ENCODE measurements around the gene ZPLD1.
A peak's percentile ranks its signal among the peaks of the same experiment; 100 is the strongest.

ZPLD1 gene

DNA sequence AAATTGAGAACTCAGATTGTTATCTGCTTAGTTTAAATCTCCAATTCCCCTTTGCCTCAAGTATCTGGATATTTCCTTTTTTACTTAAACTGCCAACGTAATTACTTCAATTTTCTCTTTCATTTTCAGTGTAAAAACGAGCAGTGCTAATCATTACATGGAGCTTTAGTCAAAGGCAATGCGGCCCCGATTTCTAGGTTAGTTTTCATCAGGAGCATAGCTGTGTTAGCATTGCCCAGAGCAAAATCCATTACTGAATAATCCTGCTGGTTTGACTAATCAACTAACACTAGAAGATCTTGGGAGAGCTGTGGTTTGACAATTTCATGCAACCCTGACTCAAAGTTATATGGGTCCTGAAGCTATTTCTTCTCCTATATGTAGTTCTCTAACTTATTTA lies 46.2 kb downstream of the ZPLD1 start:
- H3K36me3 ChIP-seq (ENCODE audit: insufficient read depth, low read length), result no peaks in the 10 kb centered on the region
- H3K27me3 ChIP-seq (ENCODE audit: insufficient read depth, low read length), result peaks cover 46% of the 10 kb centered on the region
- H3K79me2 ChIP-seq (ENCODE audit: control insufficient read depth, insufficient read depth, low read length, unreplicated experiment), result no peaks in the 10 kb centered on the region
- no peak overlapping the region for H3K27ac ChIP-seq (ENCODE audit: low read depth, low read length)
- peak overlapping the region; percentile 52; the same call in 1 of the 2 replicates for H3K4me3 ChIP-seq (ENCODE audit: low read depth, low read length)
- H2AFZ ChIP-seq (ENCODE audit: low read length, unreplicated experiment), result no peak overlapping the region
- H3K4me1 ChIP-seq (ENCODE audit: control insufficient read depth, insufficient read depth, low read length, unreplicated experiment), result no peaks in the 10 kb centered on the region

DNA sequence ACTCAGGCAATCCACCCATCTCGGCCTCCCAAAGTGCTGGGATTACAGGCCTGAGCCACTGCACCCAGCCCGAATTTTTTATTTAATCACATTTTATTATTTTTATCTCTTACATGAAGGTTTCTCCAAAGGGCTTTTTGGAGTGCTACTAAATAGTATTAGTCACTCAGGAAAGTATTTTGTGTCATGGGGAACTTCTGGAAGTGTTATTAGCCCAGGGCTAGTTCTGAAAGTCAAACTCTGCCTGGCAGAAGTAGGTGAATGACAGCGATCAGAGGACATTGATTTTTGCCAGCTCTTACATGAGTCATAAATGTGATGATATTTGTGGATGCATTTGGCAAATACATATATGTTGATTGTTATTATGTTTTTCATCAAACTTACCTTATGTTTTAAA lies 48.7 kb downstream of the ZPLD1 start:
- no peaks in the 10 kb centered on the region for H3K4me1 ChIP-seq (ENCODE audit: control insufficient read depth, insufficient read depth, low read length, unreplicated experiment)
- H3K36me3 ChIP-seq (ENCODE audit: insufficient read depth, low read length), result no peaks in the 10 kb centered on the region
- no peak overlapping the region for H3K27ac ChIP-seq (ENCODE audit: low read depth, low read length)
- peaks cover 27% of the 10 kb centered on the region for H3K27me3 ChIP-seq (ENCODE audit: insufficient read depth, low read length)
- no peaks in the 10 kb centered on the region for H3K79me2 ChIP-seq (ENCODE audit: control insufficient read depth, insufficient read depth, low read length, unreplicated experiment)
- H2AFZ ChIP-seq (ENCODE audit: low read length, unreplicated experiment), result no peak overlapping the region
- H3K4me3 ChIP-seq (ENCODE audit: low read depth, low read length), result no peak overlapping the region

DNA sequence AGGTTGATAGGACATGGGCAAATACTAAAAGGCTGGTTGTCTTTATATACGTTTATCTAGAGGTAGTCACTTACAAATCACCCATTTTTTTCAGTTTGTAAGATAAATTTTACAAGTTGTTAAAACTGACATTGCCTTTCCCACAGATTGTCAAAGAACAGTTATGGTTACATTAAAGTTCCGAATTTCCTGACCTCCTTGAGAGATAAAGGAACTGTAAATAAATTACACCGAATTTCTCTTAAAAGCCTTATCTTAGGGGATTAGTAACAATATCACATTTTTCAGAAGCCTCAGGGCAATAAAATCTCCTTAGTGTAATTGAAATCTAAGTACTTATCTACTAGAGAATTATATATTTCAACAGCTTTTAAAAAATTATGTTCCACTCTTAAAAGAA lies 49.5 kb downstream of the ZPLD1 start:
- H3K79me2 ChIP-seq (ENCODE audit: control insufficient read depth, insufficient read depth, low read length, unreplicated experiment), result no peaks in the 10 kb centered on the region
- peaks cover 19% of the 10 kb centered on the region for H3K27me3 ChIP-seq (ENCODE audit: insufficient read depth, low read length)
- no peak overlapping the region for H2AFZ ChIP-seq (ENCODE audit: low read length, unreplicated experiment)
- no peak overlapping the region for H3K27ac ChIP-seq (ENCODE audit: low read depth, low read length)
- no peak overlapping the region for H3K4me3 ChIP-seq (ENCODE audit: low read depth, low read length)
- H3K4me1 ChIP-seq (ENCODE audit: control insufficient read depth, insufficient read depth, low read length, unreplicated experiment), result no peaks in the 10 kb centered on the region
- H3K36me3 ChIP-seq (ENCODE audit: insufficient read depth, low read length), result no peaks in the 10 kb centered on the region

DNA sequence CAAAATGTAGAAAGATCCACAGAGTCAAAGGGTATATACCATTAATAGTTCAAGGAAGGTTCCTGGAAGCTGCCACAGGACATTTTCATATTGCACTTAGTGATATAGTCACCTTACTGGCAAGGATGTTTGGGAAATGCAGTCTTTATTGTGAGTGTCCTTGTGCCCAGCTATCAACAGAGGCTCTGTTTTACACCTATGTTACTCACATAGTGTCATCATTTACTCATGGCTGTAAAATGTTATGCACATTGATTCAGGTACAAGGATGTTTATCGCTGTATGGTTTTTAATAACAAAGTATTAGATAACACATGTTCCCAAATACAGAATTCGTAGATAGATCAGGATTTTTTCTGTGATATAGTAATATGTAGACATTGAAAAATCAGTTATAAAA lies 50.9 kb downstream of the ZPLD1 start:
- no peaks in the 10 kb centered on the region for H3K4me1 ChIP-seq (ENCODE audit: control insufficient read depth, insufficient read depth, low read length, unreplicated experiment)
- no peaks in the 10 kb centered on the region for H3K79me2 ChIP-seq (ENCODE audit: control insufficient read depth, insufficient read depth, low read length, unreplicated experiment)
- H3K36me3 ChIP-seq (ENCODE audit: insufficient read depth, low read length), result no peaks in the 10 kb centered on the region
- no peak overlapping the region for H3K4me3 ChIP-seq (ENCODE audit: low read depth, low read length)
- no peak overlapping the region for H3K27ac ChIP-seq (ENCODE audit: low read depth, low read length)
- H2AFZ ChIP-seq (ENCODE audit: low read length, unreplicated experiment), result no peak overlapping the region
- H3K27me3 ChIP-seq (ENCODE audit: insufficient read depth, low read length), result peaks cover 9% of the 10 kb centered on the region

DNA sequence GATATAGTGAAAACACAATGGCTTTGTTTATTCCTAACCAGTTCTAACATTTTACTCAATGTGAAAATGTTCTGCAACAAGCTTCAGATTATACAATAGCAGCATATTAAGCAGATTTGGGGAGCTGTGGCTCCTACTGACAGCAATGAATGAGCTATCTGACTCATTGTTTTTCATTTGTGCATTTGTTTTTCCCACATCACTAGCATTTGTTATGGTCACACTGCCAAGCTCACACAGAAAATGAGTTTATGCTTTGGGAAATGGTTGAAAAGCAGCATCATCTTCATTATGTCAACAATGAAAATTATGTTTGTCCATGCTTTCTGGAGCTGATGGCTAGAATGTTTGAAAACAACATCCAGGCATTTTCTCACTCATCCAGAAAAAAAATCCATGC lies 53.5 kb downstream of the ZPLD1 start:
- Histone ChIP-seq H3K36me3 (ENCODE audit: insufficient read depth, low read length) (no peaks in the 10 kb centered on the region), H3K27ac (ENCODE audit: low read depth, low read length) (no peak overlapping the region), H3K4me1 (ENCODE audit: control insufficient read depth, insufficient read depth, low read length, unreplicated experiment) (no peaks in the 10 kb centered on the region), H3K79me2 (ENCODE audit: control insufficient read depth, insufficient read depth, low read length, unreplicated experiment) (no peaks in the 10 kb centered on the region), H2AFZ (ENCODE audit: low read length, unreplicated experiment) (no peak overlapping the region), H3K27me3 (ENCODE audit: insufficient read depth, low read length) (peaks cover 5% of the 10 kb centered on the region), H3K4me3 (ENCODE audit: low read depth, low read length) (no peak overlapping the region)

DNA sequence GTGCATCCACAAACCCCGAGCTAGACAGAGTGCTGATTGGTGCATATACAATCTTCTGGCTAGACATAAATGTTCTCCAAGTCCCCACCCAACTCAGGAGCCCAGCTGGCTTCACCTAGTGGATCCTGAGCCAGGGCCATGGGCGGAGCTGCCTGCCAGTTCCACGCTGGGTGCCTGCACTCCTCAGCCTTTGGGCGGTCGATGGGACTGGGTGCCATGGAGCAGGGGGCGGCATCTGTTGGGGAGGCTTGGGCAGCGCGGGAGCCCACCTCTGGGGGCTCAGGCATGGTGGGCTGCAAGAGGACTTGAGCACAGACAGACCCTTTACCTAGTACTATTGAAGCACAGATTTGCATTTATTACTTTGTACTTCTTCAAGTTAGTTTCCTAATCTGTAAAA lies 57.5 kb downstream of the ZPLD1 start:
- Histone ChIP-seq H3K27ac (ENCODE audit: low read depth, low read length) (no peak overlapping the region), H3K4me3 (ENCODE audit: low read depth, low read length) (no peak overlapping the region), H2AFZ (ENCODE audit: low read length, unreplicated experiment) (no peak overlapping the region), H3K4me1 (ENCODE audit: control insufficient read depth, insufficient read depth, low read length, unreplicated experiment) (no peaks in the 10 kb centered on the region), H3K36me3 (ENCODE audit: insufficient read depth, low read length) (no peaks in the 10 kb centered on the region), H3K79me2 (ENCODE audit: control insufficient read depth, insufficient read depth, low read length, unreplicated experiment) (no peaks in the 10 kb centered on the region), H3K27me3 (ENCODE audit: insufficient read depth, low read length) (no peaks in the 10 kb centered on the region)

DNA sequence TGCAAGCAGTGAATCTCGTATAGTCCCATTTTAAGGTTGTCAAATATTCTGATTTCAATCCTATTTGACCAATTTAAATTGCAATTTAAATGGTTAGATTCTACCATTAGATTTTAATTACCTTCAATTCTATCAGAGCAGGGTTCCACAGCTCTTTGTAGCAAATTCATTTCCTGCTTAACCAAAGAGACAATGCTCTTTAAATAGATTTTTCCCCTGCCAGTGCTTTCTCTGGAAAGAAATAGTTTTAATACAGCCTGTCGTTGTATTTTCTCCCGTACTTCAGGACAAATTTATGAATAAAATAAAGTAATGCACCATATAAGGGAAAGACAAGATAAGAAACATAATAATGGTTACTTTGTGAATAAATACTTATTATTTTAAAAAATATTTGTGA lies 62.8 kb downstream of the ZPLD1 start:
- Histone ChIP-seq H2AFZ (ENCODE audit: low read length, unreplicated experiment) (no peak overlapping the region), H3K79me2 (ENCODE audit: control insufficient read depth, insufficient read depth, low read length, unreplicated experiment) (no peaks in the 10 kb centered on the region), H3K4me3 (ENCODE audit: low read depth, low read length) (no peak overlapping the region), H3K36me3 (ENCODE audit: insufficient read depth, low read length) (no peaks in the 10 kb centered on the region), H3K27me3 (ENCODE audit: insufficient read depth, low read length) (peaks cover 15% of the 10 kb centered on the region; the same call in 1 of the 2 replicates), H3K27ac (ENCODE audit: low read depth, low read length) (no peak overlapping the region), H3K4me1 (ENCODE audit: control insufficient read depth, insufficient read depth, low read length, unreplicated experiment) (no peaks in the 10 kb centered on the region)

DNA sequence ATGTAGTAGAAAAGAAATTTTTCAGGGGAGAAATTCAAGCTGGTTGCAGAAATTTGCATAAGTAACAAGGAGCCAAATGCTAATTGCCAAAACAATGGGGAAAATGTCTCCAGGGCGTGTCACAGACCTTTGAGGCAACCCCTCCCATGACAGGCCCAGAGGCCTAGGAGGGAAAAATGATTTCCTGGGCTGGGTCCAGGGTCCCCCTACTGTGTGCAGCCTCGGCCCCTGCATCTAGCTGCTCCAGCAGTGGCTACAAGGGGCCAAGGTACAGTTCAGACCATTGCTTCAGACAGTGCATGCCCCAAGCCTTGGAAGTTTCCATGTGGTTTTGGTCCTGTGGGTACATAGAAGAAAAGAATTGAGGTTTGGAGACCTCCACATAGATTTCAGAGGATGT lies 70.7 kb downstream of the ZPLD1 start:
- Histone ChIP-seq H3K36me3 (ENCODE audit: insufficient read depth, low read length) (no peaks in the 10 kb centered on the region), H3K27ac (ENCODE audit: low read depth, low read length) (no peak overlapping the region), H2AFZ (ENCODE audit: low read length, unreplicated experiment) (no peak overlapping the region), H3K4me1 (ENCODE audit: control insufficient read depth, insufficient read depth, low read length, unreplicated experiment) (no peaks in the 10 kb centered on the region), H3K4me3 (ENCODE audit: low read depth, low read length) (no peak overlapping the region), H3K79me2 (ENCODE audit: control insufficient read depth, insufficient read depth, low read length, unreplicated experiment) (no peaks in the 10 kb centered on the region), H3K27me3 (ENCODE audit: insufficient read depth, low read length) (peaks cover 24% of the 10 kb centered on the region; the same call in 1 of the 2 replicates)

DNA sequence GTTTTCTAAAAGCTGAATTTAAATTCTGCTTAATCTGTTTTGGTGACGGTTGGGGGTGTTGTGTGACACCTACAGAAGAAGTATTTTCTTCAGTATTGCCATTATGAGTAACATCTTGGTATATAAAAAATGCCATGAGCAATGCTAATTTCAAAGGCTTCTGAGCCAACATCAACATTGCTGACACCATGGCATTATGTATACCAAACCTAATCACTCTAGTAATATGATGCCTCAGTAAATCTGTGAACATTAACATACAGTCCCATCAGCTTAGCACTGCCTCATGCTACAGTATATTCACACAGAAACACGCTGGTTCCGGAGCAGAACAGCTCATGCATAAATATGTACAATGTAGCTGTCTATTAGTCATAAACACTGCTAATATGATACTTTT lies 75.8 kb downstream of the ZPLD1 start:
- Histone ChIP-seq H3K4me1 (ENCODE audit: control insufficient read depth, insufficient read depth, low read length, unreplicated experiment) (no peaks in the 10 kb centered on the region), H3K36me3 (ENCODE audit: insufficient read depth, low read length) (no peaks in the 10 kb centered on the region), H2AFZ (ENCODE audit: low read length, unreplicated experiment) (no peak overlapping the region), H3K4me3 (ENCODE audit: low read depth, low read length) (no peak overlapping the region), H3K27me3 (ENCODE audit: insufficient read depth, low read length) (peaks cover 12% of the 10 kb centered on the region), H3K79me2 (ENCODE audit: control insufficient read depth, insufficient read depth, low read length, unreplicated experiment) (no peaks in the 10 kb centered on the region), H3K27ac (ENCODE audit: low read depth, low read length) (no peak overlapping the region)

DNA sequence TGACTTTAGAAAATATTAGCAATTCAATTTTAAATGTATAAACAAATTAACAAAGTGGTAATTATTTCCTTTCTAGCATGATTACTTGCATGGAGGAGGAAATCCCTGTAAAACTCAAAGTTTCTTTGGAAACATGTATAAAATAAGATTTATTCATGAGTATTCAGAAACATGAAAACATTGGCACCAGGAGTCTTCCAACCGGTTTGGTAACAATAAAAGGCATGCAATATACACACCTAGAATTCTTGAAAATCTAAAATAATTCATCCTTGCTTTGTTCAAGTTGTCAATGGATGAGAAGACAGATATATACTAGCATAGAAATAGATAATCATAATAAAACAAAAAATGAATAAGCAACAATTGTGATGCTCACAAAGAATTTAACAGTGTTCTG lies 76.4 kb downstream of the ZPLD1 start:
- Histone ChIP-seq H3K4me3 (ENCODE audit: low read depth, low read length) (no peak overlapping the region), H3K27ac (ENCODE audit: low read depth, low read length) (no peak overlapping the region), H3K36me3 (ENCODE audit: insufficient read depth, low read length) (no peaks in the 10 kb centered on the region), H2AFZ (ENCODE audit: low read length, unreplicated experiment) (no peak overlapping the region), H3K27me3 (ENCODE audit: insufficient read depth, low read length) (peaks cover 12% of the 10 kb centered on the region), H3K4me1 (ENCODE audit: control insufficient read depth, insufficient read depth, low read length, unreplicated experiment) (no peaks in the 10 kb centered on the region), H3K79me2 (ENCODE audit: control insufficient read depth, insufficient read depth, low read length, unreplicated experiment) (no peaks in the 10 kb centered on the region)

DNA sequence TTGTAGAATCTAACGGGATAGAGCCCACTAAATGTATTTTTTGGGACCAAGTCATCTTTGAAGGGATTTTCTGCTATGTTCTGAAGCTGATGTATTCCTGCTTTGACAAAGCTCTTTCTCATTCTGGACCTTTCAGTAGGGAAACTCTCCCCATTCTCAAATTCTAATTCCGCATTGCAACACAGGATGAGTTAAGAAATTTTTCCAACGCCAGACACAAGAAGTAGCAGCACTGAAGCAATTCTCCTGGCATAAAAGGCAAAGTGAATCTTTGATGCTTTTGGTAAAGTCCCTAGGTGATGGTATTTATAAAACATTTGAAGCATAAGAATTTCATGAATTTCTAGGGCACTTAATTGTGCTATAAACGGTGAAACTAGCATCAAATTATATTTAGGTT lies 76.8 kb downstream of the ZPLD1 start:
- no peak overlapping the region for H2AFZ ChIP-seq (ENCODE audit: low read length, unreplicated experiment)
- no peaks in the 10 kb centered on the region for H3K79me2 ChIP-seq (ENCODE audit: control insufficient read depth, insufficient read depth, low read length, unreplicated experiment)
- H3K27ac ChIP-seq (ENCODE audit: low read depth, low read length), result no peak overlapping the region
- H3K36me3 ChIP-seq (ENCODE audit: insufficient read depth, low read length), result no peaks in the 10 kb centered on the region
- no peak overlapping the region for H3K4me3 ChIP-seq (ENCODE audit: low read depth, low read length)
- H3K4me1 ChIP-seq (ENCODE audit: control insufficient read depth, insufficient read depth, low read length, unreplicated experiment), result no peaks in the 10 kb centered on the region
- peaks cover 12% of the 10 kb centered on the region for H3K27me3 ChIP-seq (ENCODE audit: insufficient read depth, low read length)
